HepG2 (cell line): ENCODE results near the gene CDKN1A. TPM values are rescaled to one million over a fixed set of nuclear protein-coding genes. Genes with fewer than 3 reads are reported as not detected.

Source experiments
- ATAC-seq: fragments of 200-7000 bp; cut with Tn5 transposase; 3 replicates; pipeline ENCODE4 v1.9.1; 2020; ENCODE audit warnings: mild to moderate bottlenecking, moderate library complexity
- BruUV-seq: library from RNA; stranded (reverse); fragments of 400-500 nt; replicated peaks from 2 replicates; lab custom pipeline; 2021; lab: Mats Ljungman, UMichigan
- CTCF ChIA-PET: fragments of 300-600 bp; formaldehyde crosslinking; extraction: SDS; loops from one replicate; lab custom pipeline; 2021; ENCODE audit warnings: low total read pairs, inconsistent platforms, low intra/inter-chr PET ratio; lab: Yijun Ruan, JAX
- POLR2A ChIA-PET: fragments of 350-600 bp; sonication (Branson Sonifier 250); formaldehyde crosslinking; loops from one replicate; lab custom pipeline; 2020; ENCODE audit warnings: antibody characterized with exemption, inconsistent platforms; lab: Yijun Ruan, JAX
- DNase-seq: peaks from one replicate; pipeline ENCODE4 v3.0.0-alpha.2; 2015; ENCODE audit warnings: low spot score
- FAIRE-seq: peaks from 3 replicates; lab custom pipeline; 2011; peaks lifted over from hg19 to GRCh38; lab: Jason Lieb, UNC
- H2AFZ ChIP-seq: one replicate; pipeline ENCODE4 v1.6.1; 2011; ENCODE audit warnings: low read length, inconsistent platforms
- H3K27ac ChIP-seq: fragments of 300-600 bp; 3 replicates; pipeline ENCODE4 v1.8.0; 2011; ENCODE audit warnings: mixed run types, mild to moderate bottlenecking, mixed read lengths, low read length, inconsistent platforms; ENCODE audit not compliant: insufficient read depth; ENCODE audit errors: extremely low read length
- H3K27me3 ChIP-seq, 2 experiments: fragments of 200-600 bp in 1 of 2; 2 replicates in 1 of 2; 3 replicates in 1 of 2; pipeline versions ENCODE4 v1.6.0 to v1.8.0; 2011; ENCODE audit warnings: low read length in 2 of 2, mild to moderate bottlenecking in 2 of 2, moderate library complexity in 2 of 2, inconsistent platforms in 1 of 2; ENCODE audit not compliant: insufficient read depth in 2 of 2, control insufficient read depth in 1 of 2
- H3K36me3 ChIP-seq, 2 experiments: fragments of 200-600 bp in 1 of 2; replicated peaks in 1 of 2; 2 replicates in 1 of 2; 3 replicates in 1 of 2; pipeline versions ENCODE4 v1.5.1 to v1.8.0; 2011; ENCODE audit warnings: low read length in 2 of 2, inconsistent platforms in 1 of 2; ENCODE audit not compliant: insufficient read depth in 2 of 2, control insufficient read depth in 1 of 2
- H3K4me1 ChIP-seq: 2 replicates; pipeline ENCODE4 v1.5.1; 2012; ENCODE audit warnings: low read length, inconsistent platforms; ENCODE audit not compliant: insufficient read depth
- H3K4me2 ChIP-seq: 2 replicates; pipeline ENCODE4 v1.6.0; 2011; ENCODE audit warnings: low read depth, low read length, inconsistent platforms
- H3K4me3 ChIP-seq, 3 experiments: fragments of 200-600 bp in 1 of 3; sonication (generic), shearing (Covaris generic) in 1 of 3; replicated peaks in 1 of 3; 2 replicates each; pipeline ENCODE4 v1.5.1; 2011 to 2016; ENCODE audit warnings: low read length in 3 of 3, inconsistent platforms in 2 of 3, low read depth in 2 of 3, mild to moderate bottlenecking in 2 of 3, control low read depth in 1 of 3, mixed read lengths in 1 of 3; ENCODE audit not compliant: insufficient read depth in 1 of 3
- H3K79me2 ChIP-seq: one replicate; pipeline ENCODE4 v1.6.1; 2011; ENCODE audit warnings: low read length, inconsistent platforms; ENCODE audit not compliant: insufficient read depth
- H3K9ac ChIP-seq: 2 replicates; pipeline ENCODE4 v1.6.0; 2011; ENCODE audit warnings: mild to moderate bottlenecking, low read depth, low read length, inconsistent platforms; ENCODE audit not compliant: insufficient read depth
- H3K9me3 ChIP-seq: 2 replicates; pipeline ENCODE4 v1.5.1; 2012; ENCODE audit warnings: mild to moderate bottlenecking, low read length
- H4K20me1 ChIP-seq: 2 replicates; pipeline ENCODE4 v1.6.0; 2011; ENCODE audit warnings: inconsistent platforms, mild to moderate bottlenecking, low read length, moderate library complexity; ENCODE audit not compliant: insufficient read depth
- CBX2 ChIP-seq, 2 experiments: fragments of 200-600 bp in 1 of 2; sonication (generic); formaldehyde crosslinking in 1 of 2; IDR thresholded peaks; 2 replicates each; pipeline versions ENCODE4 v1.7.0 to v1.8.1; 2018 to 2022; ENCODE audit warnings: low read depth in 2 of 2, low read length in 1 of 2, mild to moderate bottlenecking in 1 of 2, missing genetic modification reagents in 1 of 2
- CEBPB ChIP-seq: IDR thresholded peaks from 2 replicates; pipeline ENCODE4 v1.6.1; 2011; ENCODE audit warnings: low read depth, low read length, improper control_type of control experiment, borderline replicate concordance
- HDAC6 ChIP-seq: fragments of 200-600 bp; sonication (generic); IDR thresholded peaks from 2 replicates; pipeline ENCODE4 v1.7.0; 2017; ENCODE audit warnings: mild to moderate bottlenecking, antibody characterized with exemption, low read length, low read depth
- HNRNPK ChIP-seq: fragments of 200-400 bp; formaldehyde crosslinking; IDR thresholded peaks from 2 replicates; pipeline ENCODE4 v1.6.1; 2018; ENCODE audit warnings: low read length, low read depth, moderate library complexity, mild to moderate bottlenecking; ENCODE audit not compliant: poor library complexity, severe bottlenecking
- KLF6 ChIP-seq: IDR thresholded peaks from 2 replicates; pipeline ENCODE4 v1.8.0; 2016; ENCODE audit warnings: missing biosample characterization, missing genetic modification reagents
- ZFP82 ChIP-seq: sonication (generic); formaldehyde crosslinking; IDR thresholded peaks from 2 replicates; pipeline ENCODE4 v1.5.1; 2020; ENCODE audit warnings: mild to moderate bottlenecking, missing genetic modification reagents, borderline replicate concordance
- ZNF770 ChIP-seq: sonication (generic); formaldehyde crosslinking; IDR thresholded peaks from 2 replicates; pipeline ENCODE4 v1.5.0; 2020; ENCODE audit warnings: mild to moderate bottlenecking, missing genetic modification reagents
- WGBS: methylation state at CpG from one replicate; pipeline ENCODE4 v1.1.6; 2017; ENCODE audit warnings: low lambda C conversion rate; 5-methylcytosine and 5-hydroxymethylcytosine counted together
- in situ Hi-C: cut with HindIII; loops from 2 replicates; pipeline ENCODE4 v1.10.0; 2017; ENCODE audit warnings: low pct_unique_long_range_greater_than_20kb; ENCODE audit not compliant: extremely low pct_ligation_motif_present
- intact Hi-C: fragments of 100-400 bp; cut with micrococcal nuclease; formaldehyde crosslinking; loops from one replicate; pipeline ENCODE4 v1.10.0; 2022; ENCODE audit not compliant: unreplicated experiment
- polyA plus RNA-seq, 8 experiments: library from polyadenylated mRNA; depleted of rRNA in 3 of 8; stranded (reverse) in 7 of 8; unstranded in 1 of 8; fragments of >200 nt; fragmentation: Illumina TruSeq in 4 of 8; extraction: Trizol in 4 of 8; gene quantifications; 2 replicates each; pipeline versions ENCODE4 v1.2.1 to v1.2.3, GENCODE V29; 2011 to 2016; ENCODE audit warnings: low read depth in 4 of 8, missing spikeins in 1 of 8, mixed read lengths in 1 of 8; ENCODE audit not compliant: insufficient read depth in 1 of 8
- total RNA-seq, 5 experiments: library from RNA; depleted of rRNA; stranded (reverse); fragments of >200 nt; fragmentation: Illumina TruSeq; extraction: Trizol; gene quantifications; 2 replicates each; pipeline ENCODE4 v1.2.3, GENCODE V29; 2016; ENCODE audit warnings: low read depth in 1 of 5
- TF ChIP-seq, protein P1 (sequence below): IDR thresholded peaks from 2 replicates; pipeline ENCODE4 v1.6.1; 2016; ENCODE audit warnings: mild to moderate bottlenecking, missing biosample characterization, missing genetic modification reagents
- TF ChIP-seq, protein P2 (sequence below): sonication (generic); formaldehyde crosslinking; IDR thresholded peaks from 2 replicates; pipeline ENCODE4 v1.8.0; 2022; ENCODE audit warnings: mild to moderate bottlenecking, missing genetic modification reagents

Gene CDKN1A
- total and polyA plus RNA-seq, 2 of the 13 experiments (the other 11 are each of a cell fraction or from before 2014, with no cell fraction given): 60.7 to 92.1 TPM

DNA sequence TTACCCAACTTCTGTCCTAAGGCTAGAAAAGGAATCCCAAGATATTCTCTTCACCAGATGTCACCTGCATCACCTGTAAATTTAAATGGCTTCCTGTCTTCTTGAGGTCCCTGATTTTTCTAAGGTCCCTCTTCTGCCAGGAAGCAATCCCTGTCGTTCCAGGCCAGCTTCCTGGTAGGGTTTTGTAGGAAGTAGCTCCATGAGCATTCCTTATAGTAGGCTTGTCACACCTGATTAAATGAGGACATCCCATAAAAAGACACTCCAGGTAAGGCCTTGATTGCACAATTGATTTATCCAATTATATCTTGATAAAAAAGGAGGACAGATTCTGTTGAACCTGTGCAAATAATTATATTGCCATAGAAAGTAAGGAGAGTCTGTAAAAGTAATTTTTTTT lies 27.8 kb downstream of the CDKN1A start:
- 10% methylated on average over 1 of the region's 1 CpG for WGBS
- Histone ChIP-seq H3K36me3 (no peaks in the 10 kb centered on the region), H2AFZ (no peak overlapping the region), H3K4me3 (no peak overlapping the region), H3K79me2 (no peaks in the 10 kb centered on the region), H3K27ac (no peak overlapping the region), H3K4me1 (no peaks in the 10 kb centered on the region), H3K9ac (no peak overlapping the region), H4K20me1 (no peaks in the 10 kb centered on the region), H3K4me2 (no peak overlapping the region), H3K27me3 (peaks cover 9 to 37% of the 10 kb centered on the region in 2 experiments; a peak in 4 of 5 replicates), H3K9me3 (no peaks in the 10 kb centered on the region)
- ATAC-seq (no peak), FAIRE-seq (no peak), DNase-seq (no peak)
- BruUV-seq: no TSS peak
- TF ChIP-seq HDAC6: no peak
- TF ChIP-seq, protein P1, sequence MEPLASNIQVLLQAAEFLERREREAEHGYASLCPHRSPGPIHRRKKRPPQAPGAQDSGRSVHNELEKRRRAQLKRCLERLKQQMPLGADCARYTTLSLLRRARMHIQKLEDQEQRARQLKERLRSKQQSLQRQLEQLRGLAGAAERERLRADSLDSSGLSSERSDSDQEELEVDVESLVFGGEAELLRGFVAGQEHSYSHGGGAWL (CRISPR knock-in tag): no peak
- peak; percentile 46; the same call in 1 of the 2 replicates for TF ChIP-seq CEBPB
- no peak for TF ChIP-seq ZNF770 (CRISPR knock-in tag)
- TF ChIP-seq CBX2 (IDR thresholded peaks at IDR 0.05; ENCODE audit: low read depth, low read length): no peak
- no peak for TF ChIP-seq CBX2 (CRISPR knock-in tag; IDR thresholded peaks at IDR 0.05; ENCODE audit: low read depth)
- in situ Hi-C loops: no loop called here
- ChIA-PET CTCF (no interaction called here), POLR2A (no interaction called here)
- intact Hi-C loops: no loop called here

GRCh38 chr6:36712816-36713215 lies 34.3 kb downstream of the CDKN1A start:
- DNase-seq (no peak), FAIRE-seq (no peak), ATAC-seq (no peak)
- POLR2A ChIA-PET: no interaction called here
- Histone ChIP-seq H3K9ac (no peak overlapping the region), H3K4me1 (no peaks in the 10 kb centered on the region), H4K20me1 (no peaks in the 10 kb centered on the region), H3K27ac (no peak overlapping the region), H3K4me2 (no peak overlapping the region), H3K9me3 (no peaks in the 10 kb centered on the region), H3K27me3 (peaks cover 16 to 34% of the 10 kb centered on the region in 2 experiments), H3K36me3 (no peaks in the 10 kb centered on the region), H2AFZ (no peak overlapping the region), H3K4me3 (no peak overlapping the region), H3K79me2 (no peaks in the 10 kb centered on the region)
- WGBS: 68% methylated on average over 4 of the region's 4 CpGs
- CTCF ChIA-PET: no interaction called here
- BruUV-seq: no TSS peak
- in situ Hi-C loops (no loop called here), intact Hi-C loops (no loop called here)
- TF ChIP-seq KLF6 (CRISPR knock-in tag): no peak
- no peak for TF ChIP-seq HNRNPK
- TF ChIP-seq, protein P2, sequence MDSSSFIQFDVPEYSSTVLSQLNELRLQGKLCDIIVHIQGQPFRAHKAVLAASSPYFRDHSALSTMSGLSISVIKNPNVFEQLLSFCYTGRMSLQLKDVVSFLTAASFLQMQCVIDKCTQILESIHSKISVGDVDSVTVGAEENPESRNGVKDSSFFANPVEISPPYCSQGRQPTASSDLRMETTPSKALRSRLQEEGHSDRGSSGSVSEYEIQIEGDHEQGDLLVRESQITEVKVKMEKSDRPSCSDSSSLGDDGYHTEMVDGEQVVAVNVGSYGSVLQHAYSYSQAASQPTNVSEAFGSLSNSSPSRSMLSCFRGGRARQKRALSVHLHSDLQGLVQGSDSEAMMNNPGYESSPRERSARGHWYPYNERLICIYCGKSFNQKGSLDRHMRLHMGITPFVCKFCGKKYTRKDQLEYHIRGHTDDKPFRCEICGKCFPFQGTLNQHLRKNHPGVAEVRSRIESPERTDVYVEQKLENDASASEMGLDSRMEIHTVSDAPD (CRISPR knock-in tag): no peak
- TF ChIP-seq ZFP82 (CRISPR knock-in tag): no peak
